GM18508 (cell line): ENCODE results near the gene EGR2.
"Not testable (repeated sequence)": the region's sequence is repeated elsewhere in the genome, so short reads cannot be mapped to it uniquely, and the experiment has no call there.

ENCODE experiments used
- ATAC-seq: cut with Tn5 transposase; IDR thresholded peaks from one replicate; pipeline ENCODE4 v1.9.1; 2021; ENCODE audit warnings: moderate number of reproducible peaks; ENCODE audit not compliant: insufficient read depth, unreplicated experiment

EGR2 gene

DNA sequence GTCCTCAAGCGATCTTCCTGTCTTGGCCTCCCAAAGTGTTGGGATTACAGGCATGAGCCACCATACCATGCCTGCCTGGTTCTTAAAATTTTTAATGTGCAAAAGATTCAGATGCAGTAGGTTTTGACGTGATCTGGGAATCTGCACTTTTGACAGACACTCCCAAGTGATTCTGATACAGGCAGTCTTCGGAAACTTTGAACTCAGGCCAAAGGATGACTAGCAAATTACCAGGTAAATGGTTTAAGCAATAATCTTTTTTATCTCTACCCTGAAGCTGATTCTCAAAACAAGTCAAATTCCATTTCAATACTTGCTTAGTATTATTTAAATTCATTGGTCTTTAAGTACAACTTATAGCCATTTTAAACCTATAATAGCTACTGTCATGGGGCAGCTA, 14.3 kb downstream of the EGR2 start:
- ATAC-seq = no peak

GRCh38 chr10:62796896-62797295, 19.3 kb downstream of the EGR2 start:
- ATAC-seq = no peak

DNA sequence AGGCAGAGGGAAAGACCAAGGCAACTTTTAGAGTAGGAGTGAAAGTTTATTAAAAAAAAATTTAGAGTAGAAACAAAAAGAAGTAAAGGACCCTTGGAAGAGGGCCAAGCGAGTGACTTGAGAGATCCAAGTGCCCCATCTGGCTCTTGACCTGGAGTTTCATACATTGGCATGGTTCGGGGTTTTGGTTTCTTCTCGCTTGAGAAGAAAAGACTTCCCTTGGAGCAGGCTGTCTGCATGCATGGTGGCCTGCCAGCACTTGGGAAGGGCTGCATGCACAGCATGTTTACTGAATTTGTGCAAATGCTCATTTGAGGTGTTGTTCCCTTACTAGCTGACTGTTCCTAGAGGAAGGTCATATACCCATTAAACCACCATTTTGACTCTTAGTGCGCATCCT, 20.4 kb downstream of the EGR2 start:
- ATAC-seq = no peak

DNA sequence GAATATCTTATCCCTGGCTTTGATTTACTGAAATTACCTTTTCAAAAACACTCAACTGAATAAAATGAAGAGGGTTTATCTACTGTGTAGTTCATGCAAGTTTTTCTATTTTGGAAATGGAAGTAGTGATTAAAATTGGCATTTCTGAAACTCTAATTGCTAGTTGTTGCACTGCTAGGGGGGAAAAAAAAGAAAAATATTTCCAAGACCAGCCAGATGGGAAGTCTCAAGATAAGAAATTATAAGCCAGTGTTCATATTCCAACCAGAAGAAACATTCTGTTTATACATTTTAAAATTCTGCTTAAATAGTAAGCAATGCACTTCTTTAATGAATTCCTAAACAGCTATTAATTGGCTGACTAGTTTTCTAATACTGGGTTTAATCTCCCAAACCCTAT, 21.1 kb downstream of the EGR2 start:
- ATAC-seq = no peak

GRCh38 chr10:62794306-62794705, 21.9 kb downstream of the EGR2 start:
- no peak for ATAC-seq

GRCh38 chr10:62792261-62792660, 23.9 kb downstream of the EGR2 start:
- no peak for ATAC-seq

DNA sequence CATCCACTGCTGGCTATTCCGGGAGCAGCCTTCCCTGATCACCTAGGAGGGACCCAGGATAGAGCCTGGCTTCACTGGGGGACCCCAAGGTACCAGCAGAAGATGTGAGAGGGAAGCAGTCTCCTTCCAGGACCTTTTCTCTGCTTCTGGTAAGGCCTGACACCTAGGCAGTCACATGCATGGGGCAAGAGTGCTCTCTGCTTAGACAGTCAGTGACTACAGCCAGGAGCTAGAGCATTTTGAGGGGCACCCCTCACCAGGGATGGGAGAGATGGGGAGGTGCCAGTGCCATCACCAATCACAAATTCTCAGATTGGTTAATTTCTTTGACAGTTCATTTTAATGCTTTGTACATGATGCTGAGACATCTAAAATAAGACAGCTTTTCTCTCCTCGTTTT, 25.6 kb downstream of the EGR2 start:
- ATAC-seq = no peak

DNA sequence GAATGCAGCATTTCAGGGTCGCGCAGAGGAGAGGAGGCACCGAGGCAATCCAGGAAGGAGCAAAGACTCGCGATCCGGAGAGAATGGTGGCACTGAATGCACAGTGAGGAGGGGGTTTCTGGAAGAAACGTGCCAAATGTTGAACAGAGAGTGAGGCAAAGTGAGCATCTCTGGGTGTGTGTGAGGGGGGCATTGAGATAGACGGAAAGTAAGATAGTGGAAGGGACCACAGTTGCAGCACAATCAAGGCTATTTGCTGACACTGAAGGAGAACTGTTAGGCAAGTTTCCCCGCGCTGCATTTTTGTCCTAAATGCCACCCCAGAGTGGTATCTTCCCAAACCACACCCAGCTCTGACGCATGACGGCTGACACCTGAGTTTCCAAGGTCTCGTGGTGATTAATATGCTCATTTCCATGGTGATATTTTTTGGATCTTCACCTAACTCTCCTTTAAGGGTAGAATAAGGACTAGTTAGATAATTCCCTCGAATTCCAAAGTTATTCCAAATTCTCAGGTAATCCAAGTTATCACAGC, 26.1 kb downstream of the EGR2 start:
- no peak for ATAC-seq

- ATAC-seq = no peak
Measured at GRCh38 chr10:62788861-62789467, 27.2 kb downstream of the EGR2 start.

DNA sequence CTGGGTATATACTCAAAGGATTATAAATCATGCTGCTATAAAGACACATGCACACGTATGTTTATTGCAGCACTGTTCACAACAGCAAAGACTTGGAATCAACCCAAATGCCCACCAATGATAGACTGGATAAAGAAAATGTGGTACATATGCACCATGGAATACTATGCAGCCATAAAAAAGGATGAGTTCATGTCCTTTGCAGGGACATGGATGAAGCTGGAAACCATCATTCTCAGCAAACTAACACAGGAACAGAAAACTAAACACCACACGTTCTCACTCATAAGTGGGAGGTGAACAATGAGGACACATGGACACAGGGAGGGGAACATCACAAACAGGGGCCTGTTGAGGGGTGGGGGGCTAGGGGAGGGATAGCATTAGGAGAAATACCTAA, 27.9 kb downstream of the EGR2 start:
- ATAC-seq = not testable (repeated sequence)

DNA sequence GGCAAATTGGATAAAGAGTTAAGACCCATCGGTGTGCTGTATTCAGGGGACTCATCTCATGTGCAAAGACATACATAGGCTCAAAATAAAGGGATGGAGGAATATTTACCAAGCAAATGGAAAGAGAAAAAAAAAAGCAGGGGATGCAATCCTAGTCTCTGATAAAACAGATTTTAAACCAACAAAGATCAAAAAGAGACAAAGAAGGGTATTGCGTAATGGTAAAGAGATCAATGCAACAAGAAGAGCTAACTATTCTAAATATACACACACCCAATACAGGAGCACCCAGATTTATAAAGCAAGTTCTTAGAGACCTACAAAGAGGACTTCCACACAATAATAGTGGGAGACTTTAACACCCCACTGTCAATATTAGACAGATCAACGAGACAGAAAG, 31.6 kb downstream of the EGR2 start:
- ATAC-seq = not testable (repeated sequence)

DNA sequence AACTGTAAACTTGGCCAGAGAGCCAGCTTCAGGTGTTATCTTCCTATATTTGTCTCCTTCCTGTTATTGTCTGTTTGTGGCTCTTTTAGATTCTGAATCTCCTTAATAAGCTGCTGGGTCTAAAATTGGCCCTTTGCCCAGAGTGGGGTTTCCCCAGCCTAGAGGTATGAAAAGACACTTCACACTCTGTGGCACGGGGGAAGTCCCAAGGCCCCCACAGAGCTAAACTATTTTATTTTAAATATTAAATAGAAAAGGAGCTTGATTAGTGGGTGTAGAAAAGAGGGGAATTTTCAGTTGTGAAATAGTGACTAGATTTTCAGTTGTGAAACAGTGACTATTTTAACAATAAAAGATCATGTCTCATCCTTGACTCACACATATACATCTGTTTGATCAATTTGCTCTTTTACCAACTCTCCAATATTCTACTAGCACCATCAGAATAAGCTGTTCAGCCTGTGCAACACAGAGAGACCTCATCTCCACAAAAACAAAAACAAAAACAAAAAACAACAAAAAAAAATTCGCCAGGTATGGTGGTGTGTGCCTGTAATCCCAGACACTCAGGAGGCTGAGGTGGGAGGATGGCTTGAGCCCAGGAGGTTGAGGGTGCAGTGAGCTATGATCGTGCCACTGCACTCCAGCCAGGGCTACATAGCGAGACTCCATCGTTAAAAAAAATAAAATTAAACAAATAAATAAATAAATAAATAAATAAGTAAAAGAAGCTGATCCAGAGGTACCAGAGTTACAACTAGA, 36.5 kb downstream of the EGR2 start:
- peak; percentile 77 for ATAC-seq

- ATAC-seq = peak; percentile 49
Measured at GRCh38 chr10:62778125-62778524, 38.0 kb downstream of the EGR2 start.

DNA sequence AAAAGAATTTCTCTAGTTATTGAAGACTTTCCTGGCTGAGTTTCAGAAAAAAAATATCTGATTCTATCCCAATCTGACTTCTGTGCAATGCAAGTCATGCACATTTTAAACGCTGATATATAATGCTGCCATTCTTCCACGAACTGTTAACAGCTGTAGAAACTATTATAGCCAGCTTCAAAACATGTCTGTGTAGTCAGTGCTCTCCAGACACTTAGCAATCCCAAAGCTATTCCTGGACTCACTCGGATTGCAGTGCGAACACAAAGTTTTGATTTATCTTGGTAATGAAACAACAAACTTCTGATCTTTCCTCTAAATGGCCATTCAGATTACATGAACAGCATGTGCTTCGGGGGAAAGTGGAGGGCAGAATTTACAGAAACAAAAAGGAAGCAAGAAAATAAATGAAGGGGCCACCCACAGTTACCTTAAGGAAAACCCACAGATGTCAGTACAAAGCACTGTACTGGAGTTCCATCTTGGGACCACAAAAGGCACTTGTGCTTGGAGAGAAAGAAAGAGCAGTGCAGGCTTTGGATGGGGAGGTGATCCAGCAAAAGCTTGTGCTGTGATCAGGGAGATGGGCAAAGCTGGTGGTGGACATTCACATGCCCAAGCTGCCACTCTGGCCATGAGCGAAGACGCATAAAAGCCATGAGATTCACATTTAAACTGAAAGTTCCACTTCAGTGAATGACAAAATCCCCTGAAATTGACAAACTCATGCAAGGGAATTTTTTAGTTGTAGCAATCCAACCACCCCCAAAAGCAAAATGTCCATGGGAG, 43.8 kb downstream of the EGR2 start:
- ATAC-seq = no peak

DNA sequence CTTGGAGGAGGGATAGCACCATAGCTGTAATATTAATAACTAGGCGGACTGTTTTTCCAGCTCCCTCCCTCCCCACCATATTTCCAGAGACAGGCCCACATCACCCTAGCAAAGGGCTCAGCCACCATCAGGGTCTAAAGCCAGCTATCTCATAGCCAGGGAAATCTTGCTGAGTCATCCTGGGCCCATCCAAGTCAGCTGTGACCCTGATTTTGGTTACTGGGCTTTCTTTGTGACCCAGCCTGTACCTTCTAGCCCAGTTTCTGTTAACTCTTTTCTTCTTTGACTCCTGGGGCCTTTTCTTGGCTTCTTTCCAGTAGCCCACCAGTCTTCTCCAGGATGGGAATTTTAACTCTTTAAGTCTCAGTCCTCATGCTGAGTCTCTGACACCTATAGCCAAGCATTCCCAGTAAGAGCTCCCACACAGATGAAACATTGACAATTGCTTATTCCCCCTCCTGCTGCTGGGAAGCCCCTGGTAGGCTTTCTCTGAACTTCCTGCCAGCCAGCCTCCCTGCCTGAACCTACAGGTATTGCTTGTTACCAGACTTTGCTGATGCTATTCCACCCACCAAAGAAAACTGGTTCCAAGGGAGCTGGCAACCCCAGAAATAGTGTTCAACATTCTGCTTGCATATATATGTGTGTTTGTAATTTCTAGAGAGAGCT, 46.5 kb downstream of the EGR2 start:
- ATAC-seq = peak; percentile 73

- no peak for ATAC-seq
Measured at GRCh38 chr10:62766386-62766785, 49.8 kb downstream of the EGR2 start.

- no peak for ATAC-seq
Measured at GRCh38 chr10:62765726-62766125, 50.4 kb downstream of the EGR2 start.

GRCh38 chr10:62764011-62764410, 52.2 kb downstream of the EGR2 start:
- ATAC-seq = no peak

- ATAC-seq = no peak
Measured at GRCh38 chr10:62763155-62763554, 53.0 kb downstream of the EGR2 start.
